T-helper 2 cell treated with Interferon-gamma antibody and Interleukin-4, amounts not matched to agents 100 ng/mL and 5 ng/mL, for 36 hours (primary cell): Measurements from ENCODE around the gene AUNIP. TPM values are rescaled to one million over a fixed set of nuclear protein-coding genes. Genes with fewer than 3 reads are reported as not detected.
"Not testable (repeated sequence)": the region's sequence is repeated elsewhere in the genome, so short reads cannot be mapped to it uniquely, and the experiment has no call there.

Experiments used
- intact Hi-C: fragments of 100-400 bp; cut with micrococcal nuclease; formaldehyde crosslinking; loops from one replicate; pipeline ENCODE4 v1.15.1; 2023
- total RNA-seq: library from RNA; stranded (reverse); gene quantifications from 2 replicates; pipeline ENCODE4 v1.2.3, GENCODE V29; 2022

AUNIP gene
- total RNA-seq, 1 donor from 2014 or later = 6.5 TPM

DNA sequence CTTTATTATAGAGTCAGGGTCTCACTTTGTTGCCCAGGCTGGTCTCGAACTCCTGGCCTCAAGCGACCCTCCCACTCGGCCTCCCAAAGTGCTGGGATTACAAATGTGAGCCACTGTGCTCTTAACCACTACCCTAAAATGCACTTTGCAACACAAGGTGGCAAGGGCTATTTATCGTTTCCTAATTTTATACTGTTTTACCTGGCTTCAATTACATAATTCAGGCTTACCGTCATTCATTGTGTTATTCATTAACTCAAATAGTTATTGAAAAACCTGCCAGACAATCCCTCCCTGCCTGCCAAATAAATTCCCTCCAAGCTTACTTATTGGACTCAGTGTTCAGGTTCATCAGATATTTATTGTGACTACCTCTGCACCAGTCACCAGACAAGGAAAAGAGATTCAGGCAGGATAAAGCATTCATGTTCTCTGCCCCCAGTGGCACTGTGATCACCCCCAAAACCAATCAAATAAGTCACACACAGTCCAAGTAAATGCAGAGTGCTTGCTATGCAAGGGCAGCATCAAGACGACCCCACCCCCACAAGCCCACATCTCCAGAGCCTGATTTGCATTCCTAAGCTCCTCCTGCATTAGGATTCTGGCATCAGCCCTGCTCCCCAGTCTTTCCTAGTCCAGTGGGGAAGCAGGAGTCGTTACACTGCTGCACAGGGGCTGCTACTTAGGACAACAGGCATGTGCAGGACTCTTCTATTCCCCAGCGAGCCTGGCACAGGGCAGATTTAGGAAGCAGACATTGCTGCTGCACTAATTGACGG lies 8.1 kb upstream of the AUNIP start:
- intact Hi-C loops = no loop called here

GRCh38 chr1:25866288-25866687 lies 7.0 kb upstream of the AUNIP start:
- intact Hi-C loops = no loop called here

DNA sequence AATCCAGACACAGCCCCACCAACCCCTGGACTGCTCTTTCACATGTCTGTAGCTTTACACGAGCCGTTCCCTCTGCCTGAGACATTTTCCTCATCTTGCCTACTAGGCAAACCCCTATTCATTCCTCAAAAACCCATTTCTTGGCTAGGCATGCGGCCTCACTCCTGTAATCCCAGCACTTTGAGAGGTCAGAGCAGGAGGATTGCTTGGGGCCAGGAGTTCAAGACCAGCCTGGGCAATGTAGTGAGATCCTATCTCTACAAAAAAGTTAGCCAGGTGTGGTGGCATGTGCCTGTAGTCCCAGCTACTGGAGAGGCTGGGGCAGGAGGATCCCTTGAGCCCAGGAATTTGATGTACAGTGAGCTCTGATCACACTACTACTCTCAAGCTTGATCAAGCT lies 5.2 kb upstream of the AUNIP start:
- intact Hi-C loops = no loop called here

- intact Hi-C loops = no loop called here
These were observed 4.4 kb upstream of the AUNIP start for GRCh38 chr1:25863486-25864262.

DNA sequence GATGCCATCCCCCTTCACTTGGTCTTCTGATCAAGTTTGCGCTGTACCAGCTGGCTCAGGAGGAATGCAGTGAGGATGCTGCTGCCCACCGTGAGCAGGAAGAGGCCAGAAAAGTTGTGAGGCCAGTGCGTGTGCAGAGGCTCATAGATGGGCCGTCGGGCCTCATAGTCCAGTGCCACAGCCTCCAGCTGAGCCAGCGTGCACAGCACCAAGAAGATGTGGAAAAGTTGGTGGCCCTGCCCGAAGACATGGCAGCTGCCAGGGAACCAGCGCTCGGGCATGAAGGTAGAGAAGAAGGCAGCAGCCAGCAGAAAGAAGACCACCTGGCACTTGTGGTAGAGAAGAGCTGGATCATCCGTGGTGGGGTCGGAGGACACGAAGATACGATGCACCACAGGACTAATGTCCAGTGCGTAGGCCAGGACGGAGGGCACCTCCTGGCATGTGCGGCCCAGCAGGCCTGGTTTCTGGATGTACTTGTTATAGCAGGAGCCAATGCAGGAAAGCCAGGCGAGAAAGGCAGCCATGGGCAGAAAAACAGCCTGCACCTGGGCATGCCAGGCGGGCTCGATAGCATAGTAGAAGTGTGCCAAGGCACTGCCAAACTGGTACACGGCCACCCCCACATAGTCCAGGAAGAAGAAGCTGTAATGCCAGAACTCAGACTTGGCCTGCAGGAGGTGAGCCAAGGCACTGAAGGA lies 3.7 kb upstream of the AUNIP start:
- intact Hi-C loops = no loop called here

DNA sequence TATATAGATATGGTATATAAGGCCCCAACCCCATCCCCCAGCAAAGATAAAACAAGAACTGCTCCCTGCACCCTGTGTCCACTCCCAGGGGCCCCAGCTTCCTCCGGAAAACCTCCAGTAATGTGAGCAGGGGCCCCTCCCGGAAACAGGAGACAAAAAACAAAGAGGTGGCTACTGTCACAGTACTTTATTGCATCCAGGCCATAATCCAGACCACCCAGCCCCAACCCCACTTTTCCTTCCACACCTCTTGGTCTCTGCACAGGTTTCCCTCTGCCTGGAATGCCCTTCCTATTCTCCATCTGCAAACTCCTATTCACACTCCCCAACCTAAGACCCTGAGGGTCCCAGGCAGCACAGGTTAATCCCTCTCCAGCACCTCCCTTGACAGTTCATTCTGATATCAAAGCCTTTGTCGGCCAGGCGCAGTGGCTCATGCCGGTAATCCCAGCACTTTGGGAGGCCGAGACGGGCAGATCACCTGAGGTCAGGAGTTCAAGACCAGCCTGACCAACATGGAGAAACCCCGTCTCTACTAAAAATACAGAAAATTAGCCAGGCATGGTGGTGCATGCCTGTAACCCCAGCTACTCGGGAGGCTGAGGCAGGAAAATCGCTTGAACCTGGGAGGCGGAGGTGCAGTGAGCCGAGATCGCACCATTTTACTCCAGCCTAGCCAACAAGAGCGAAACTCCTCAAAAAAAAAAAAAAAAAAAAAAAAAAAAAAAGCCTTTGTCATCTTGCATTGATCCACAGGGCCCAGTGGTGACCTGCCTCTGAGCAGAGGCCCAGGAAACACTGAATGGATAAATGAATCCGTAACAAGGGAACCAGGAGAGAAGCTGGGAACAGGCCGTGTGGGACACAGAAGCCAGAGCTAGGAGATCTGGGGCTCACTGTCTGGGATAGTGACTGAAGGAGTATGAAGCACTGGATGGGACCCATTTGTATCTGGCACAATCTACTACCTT lies 2.3 kb upstream of the AUNIP start:
- intact Hi-C loops = no loop called here

DNA sequence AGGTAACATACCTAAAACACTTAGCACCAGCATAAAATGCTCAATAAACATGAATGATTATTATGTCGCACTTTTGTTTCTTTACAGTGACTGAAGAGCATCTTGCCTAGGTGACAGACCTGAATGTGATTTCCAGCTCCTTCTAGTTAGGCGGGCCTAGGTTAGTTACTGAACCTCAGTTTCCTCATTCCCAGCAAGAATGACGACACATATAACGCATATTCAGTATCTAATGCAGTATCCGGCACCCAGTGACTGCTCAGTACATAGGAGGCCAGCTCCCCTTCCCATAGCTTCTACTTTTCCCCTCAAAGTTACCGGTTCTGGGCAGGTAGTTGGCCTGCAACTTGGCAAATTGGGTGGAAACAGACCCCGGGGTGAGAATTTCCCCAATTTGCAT lies 763 bp downstream of the AUNIP start:
- intact Hi-C loops = no loop called here

DNA sequence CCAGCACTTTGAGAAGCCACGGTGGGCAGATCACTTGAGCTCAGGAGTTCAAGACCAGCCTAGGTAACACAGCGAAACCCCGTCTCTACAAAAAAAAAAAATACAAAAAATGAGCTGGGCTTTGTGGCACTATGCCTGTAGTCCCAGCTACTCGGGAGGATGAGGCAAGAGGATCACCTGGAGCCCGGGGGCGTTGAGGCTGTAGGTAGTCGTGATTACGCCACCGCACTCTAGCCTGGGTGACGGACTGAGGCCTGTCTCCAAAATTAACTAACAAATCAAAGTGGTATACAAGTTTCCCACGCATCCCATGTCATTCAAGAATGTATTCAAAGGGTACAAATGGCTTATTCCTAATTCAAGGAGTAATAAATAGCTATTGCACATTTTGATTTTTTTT lies 2.4 kb downstream of the AUNIP start:
- intact Hi-C loops = no loop called here

DNA sequence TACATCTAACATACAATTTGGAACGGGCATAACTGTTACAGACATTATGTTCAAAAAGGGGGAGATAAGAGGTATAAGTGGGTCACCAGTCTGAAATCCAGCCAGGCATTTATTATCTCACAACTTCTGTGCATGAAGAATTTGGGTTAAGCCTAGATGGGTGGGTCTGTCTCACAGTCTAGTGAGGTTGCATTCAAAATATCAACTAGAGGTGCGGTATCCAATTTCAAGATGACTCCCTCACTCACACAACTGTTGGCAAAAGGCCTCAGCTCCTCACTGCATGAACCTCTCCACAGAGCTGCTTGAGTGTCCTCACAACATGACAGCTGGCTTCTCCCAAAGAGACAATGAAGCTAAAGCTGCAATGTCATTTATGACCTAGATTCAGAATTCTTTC lies 4.7 kb downstream of the AUNIP start:
- intact Hi-C loops = no loop called here

GRCh38 chr1:25848531-25848930 lies 10.7 kb downstream of the AUNIP start:
- intact Hi-C loops = no loop called here

- intact Hi-C loops = no loop called here
These were observed 11.3 kb downstream of the AUNIP start for GRCh38 chr1:25847929-25848328.

- intact Hi-C loops = no loop called here
These were observed 13.6 kb downstream of the AUNIP start for GRCh38 chr1:25845664-25846063.

DNA sequence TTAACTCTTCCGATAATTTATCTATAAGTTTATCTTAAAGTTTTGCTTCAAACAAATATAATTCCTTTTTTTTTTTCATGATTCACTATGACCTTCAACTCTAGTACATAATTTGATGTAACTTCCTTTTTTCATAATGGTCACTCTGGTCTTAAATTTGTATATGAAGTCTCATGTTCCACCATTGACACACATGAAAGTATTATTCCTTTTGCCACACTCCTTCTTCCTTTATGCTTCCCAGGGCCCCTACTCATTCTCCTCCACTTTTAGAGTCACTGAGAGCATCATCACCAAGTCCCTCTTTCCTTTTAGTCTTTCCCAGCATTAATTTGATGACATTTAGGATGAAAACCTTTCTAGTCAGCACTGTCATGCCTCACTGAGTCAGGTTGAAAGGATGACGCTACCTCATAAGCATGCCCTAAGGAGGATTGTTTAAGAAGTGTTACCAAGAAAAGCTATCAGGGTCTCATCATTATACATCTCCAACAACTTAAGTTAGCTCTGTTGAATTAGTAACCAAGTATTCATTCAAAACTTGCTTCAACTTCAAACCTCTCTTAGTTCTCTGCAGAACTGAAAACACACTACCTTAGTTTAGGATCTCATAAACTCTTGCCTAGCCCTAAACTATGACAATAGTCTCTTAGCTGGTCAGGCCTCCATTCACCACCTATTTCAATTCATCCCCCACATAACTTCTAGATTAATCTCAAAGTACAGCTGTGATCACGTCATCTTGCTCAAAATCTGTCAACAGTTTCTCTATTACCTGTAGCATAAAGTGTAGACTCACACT lies 14.5 kb downstream of the AUNIP start:
- intact Hi-C loops = no loop called here

- intact Hi-C loops = no loop called here
These were observed 15.8 kb downstream of the AUNIP start for GRCh38 chr1:25843483-25843882.

GRCh38 chr1:25839808-25840207 lies 19.4 kb downstream of the AUNIP start:
- intact Hi-C loops = not testable (repeated sequence)

DNA sequence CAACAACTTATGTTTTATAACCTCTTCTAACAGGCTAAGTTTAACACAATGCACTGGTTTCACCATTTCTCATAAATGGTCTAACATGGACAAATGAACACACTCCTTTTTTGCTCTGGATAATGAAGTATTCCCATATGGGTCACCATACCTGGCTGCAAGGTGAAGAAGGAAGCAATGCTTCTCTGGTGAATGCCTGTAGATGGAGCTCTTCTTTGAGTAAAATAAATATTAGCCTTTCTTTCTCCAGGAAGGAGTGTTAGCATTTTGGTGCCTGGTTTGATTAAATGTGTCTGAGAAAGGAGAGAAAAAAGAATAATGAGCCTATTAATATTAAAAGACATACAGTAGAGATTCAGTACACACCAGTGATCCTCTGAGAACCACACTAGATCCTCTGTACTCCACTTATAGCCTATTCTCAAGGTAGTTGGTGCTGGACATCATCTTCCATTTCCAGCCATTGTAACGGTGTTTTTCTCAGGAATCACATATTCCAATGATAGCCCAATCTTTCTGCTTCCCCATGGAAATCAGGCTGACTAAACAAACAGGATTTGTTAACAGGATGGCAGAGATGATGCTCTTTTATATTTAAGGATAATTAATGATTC lies 21.9 kb downstream of the AUNIP start:
- intact Hi-C loops = no loop called here

DNA sequence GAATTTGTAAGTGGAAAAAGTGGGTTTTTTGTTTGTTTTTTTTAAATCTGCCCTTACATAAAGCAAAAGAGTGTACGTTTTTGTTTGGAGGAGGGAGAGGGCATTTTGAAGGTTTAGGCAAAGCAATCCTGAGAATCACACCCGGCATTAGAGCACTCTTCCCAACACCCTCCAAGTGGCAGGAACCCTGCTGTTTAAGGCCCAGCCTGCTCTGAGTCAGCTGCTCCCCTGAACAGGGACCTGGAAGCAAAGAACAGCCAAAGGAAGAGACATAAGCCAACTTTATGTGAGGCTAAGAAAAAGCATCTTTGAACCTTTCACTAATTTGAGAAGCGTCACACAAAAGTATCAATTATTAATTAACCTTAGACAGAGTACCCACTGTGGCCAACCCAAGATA lies 22.6 kb downstream of the AUNIP start:
- intact Hi-C loops = no loop called here

- intact Hi-C loops = no loop called here
These were observed 24.4 kb downstream of the AUNIP start for GRCh38 chr1:25834894-25835293.

- intact Hi-C loops = no loop called here
These were observed 26.1 kb downstream of the AUNIP start for GRCh38 chr1:25833158-25833557.
